Glutamatergic neuron (in vitro differentiated cells): ENCODE data around the gene PRKAA1. TPM values are rescaled to one million over a fixed set of nuclear protein-coding genes. Genes with fewer than 3 reads are reported as not detected.

ENCODE experiments used
- DNase-seq: peaks from one replicate; pipeline ENCODE4 v3.0.0; 2022
- H3K27ac Mint-ChIP-seq: one replicate; pipeline ENCODE4 v1.8.0; 2020; ENCODE audit warnings: mild to moderate bottlenecking, mixed read lengths, inconsistent platforms; ENCODE audit not compliant: unreplicated experiment
- H3K27me3 Mint-ChIP-seq: one replicate; pipeline ENCODE4 v1.8.0; 2020; ENCODE audit warnings: mild to moderate bottlenecking, moderate library complexity, mixed read lengths, inconsistent platforms; ENCODE audit not compliant: unreplicated experiment
- H3K36me3 Mint-ChIP-seq: one replicate; pipeline ENCODE4 v1.8.0; 2020; ENCODE audit warnings: mild to moderate bottlenecking, mixed read lengths, inconsistent platforms; ENCODE audit not compliant: unreplicated experiment
- H3K4me1 Mint-ChIP-seq: one replicate; pipeline ENCODE4 v1.8.0; 2020; ENCODE audit warnings: mild to moderate bottlenecking, low read depth, mixed read lengths, inconsistent platforms; ENCODE audit not compliant: unreplicated experiment
- H3K4me3 Mint-ChIP-seq: one replicate; pipeline ENCODE4 v1.8.0; 2020; ENCODE audit warnings: mild to moderate bottlenecking, mixed read lengths, inconsistent platforms; ENCODE audit not compliant: unreplicated experiment
- H3K9me3 Mint-ChIP-seq: one replicate; pipeline ENCODE4 v1.8.0; 2020; ENCODE audit warnings: mild to moderate bottlenecking, moderate library complexity, mixed read lengths, inconsistent platforms; ENCODE audit not compliant: unreplicated experiment
- CTCF ChIP-seq: fragments of 200-600 bp; sonication (generic); IDR thresholded peaks from one replicate; pipeline ENCODE4 v1.5.0; 2021; ENCODE audit not compliant: partially characterized antibody, unreplicated experiment
- total RNA-seq: library from RNA; stranded (reverse); fragmentation: NEBNext Ultra II Directional; extraction: Animal tissue kit (Norgen Biotek cat#: 25700); gene quantifications from one replicate; pipeline ENCODE4 v1.2.1, GENCODE V29; 2021; ENCODE audit not compliant: unreplicated experiment

PRKAA1 gene
- total RNA-seq, 1 donor from 2014 or later: 49.0 TPM

DNA sequence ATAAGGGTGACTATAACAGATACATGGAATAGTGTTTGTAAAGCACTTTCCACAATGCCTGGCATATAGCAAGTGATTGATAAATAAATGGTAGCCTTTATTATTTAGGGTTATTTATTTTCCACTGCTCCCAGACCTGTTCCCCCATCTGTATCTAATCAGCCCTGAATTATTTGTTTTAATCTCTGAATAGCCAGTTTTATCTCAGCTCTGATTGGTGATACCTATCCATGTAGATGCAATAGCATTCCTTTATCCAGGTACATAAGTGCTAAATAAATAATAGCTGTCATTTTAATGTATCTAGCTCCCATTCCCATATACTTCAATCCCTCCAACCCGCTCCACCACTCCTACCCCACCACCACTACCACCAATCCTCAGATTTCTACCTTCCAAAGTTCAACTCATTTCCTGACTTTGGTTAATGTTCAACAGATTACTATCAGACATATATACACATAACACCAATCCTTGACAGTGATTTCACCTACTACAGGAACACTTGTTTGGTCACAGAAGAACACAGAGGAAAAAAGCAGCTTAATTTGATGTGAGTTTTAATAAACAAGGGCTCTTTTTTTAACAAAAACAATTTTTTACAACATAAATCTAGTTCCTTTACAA is 14.0 kb downstream of the PRKAA1 start:
- H3K4me3 Mint-ChIP-seq: no peak overlapping the region
- peaks cover 19% of the 10 kb centered on the region for H3K36me3 Mint-ChIP-seq
- H3K4me1 Mint-ChIP-seq: no peaks in the 10 kb centered on the region
- H3K9me3 Mint-ChIP-seq: peaks cover 3% of the 10 kb centered on the region
- H3K27ac Mint-ChIP-seq: no peak overlapping the region
- DNase-seq: no peak
- TF ChIP-seq CTCF: no peak
- peaks cover 2% of the 10 kb centered on the region for H3K27me3 Mint-ChIP-seq

- Mint-ChIP-seq H3K9me3 (peaks cover 1% of the 10 kb centered on the region), H3K4me3 (no peak overlapping the region), H3K36me3 (peaks cover 9% of the 10 kb centered on the region), H3K4me1 (no peaks in the 10 kb centered on the region), H3K27ac (no peak overlapping the region), H3K27me3 (peaks cover 2% of the 10 kb centered on the region)
- DNase-seq: no peak
- TF ChIP-seq CTCF: no peak
Measured at GRCh38 chr5:40781843-40782409, 16.2 kb downstream of the PRKAA1 start.

DNA sequence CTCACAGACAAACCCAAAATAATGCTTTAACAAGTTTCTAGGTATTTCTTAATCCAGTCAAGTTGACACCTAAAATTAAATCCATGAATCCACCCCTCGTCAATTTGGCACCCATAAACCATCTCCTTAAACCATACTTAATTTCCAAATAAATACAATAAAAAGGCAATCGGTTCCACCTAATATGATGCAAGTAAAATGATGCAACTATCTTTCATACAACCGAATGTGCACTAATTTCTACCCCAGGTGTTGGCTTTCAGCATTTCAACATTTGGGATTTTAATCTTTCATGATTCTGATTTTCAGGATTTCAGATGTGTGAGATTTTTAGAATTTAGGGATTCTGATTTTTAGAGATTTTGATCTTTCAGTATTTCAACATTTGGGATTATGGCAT is 17.3 kb downstream of the PRKAA1 start:
- TF ChIP-seq CTCF: no peak
- Mint-ChIP-seq H3K9me3 (peaks cover 1% of the 10 kb centered on the region), H3K27me3 (peaks cover 2% of the 10 kb centered on the region), H3K27ac (no peak overlapping the region), H3K36me3 (peaks cover 4% of the 10 kb centered on the region), H3K4me3 (no peak overlapping the region), H3K4me1 (peaks cover 2% of the 10 kb centered on the region)
- DNase-seq: no peak

DNA sequence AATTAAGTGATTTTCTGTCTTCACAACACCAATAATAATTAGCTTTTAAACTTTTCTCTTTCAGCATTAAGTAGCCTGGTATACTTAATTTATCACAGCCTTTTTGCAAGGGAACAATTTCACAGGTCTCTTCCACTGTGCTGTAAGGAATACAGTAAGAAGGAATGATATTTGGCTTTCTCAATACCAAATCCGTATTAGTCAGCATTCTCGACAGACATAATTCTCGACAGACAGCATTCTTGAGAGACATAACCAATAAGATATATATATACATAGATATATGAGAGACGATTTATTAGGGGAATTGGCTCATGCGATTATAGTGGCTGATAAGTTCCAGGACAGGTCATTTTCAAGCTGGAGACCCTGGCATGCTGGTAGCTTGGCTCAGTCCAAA is 18.0 kb downstream of the PRKAA1 start:
- DNase-seq: no peak
- Mint-ChIP-seq H3K27ac (no peak overlapping the region), H3K4me1 (peaks cover 2% of the 10 kb centered on the region), H3K4me3 (no peak overlapping the region), H3K36me3 (no peaks in the 10 kb centered on the region), H3K9me3 (peaks cover 1% of the 10 kb centered on the region), H3K27me3 (no peaks in the 10 kb centered on the region)
- TF ChIP-seq CTCF: no peak

GRCh38 chr5:40779561-40779960 is 18.6 kb downstream of the PRKAA1 start:
- H3K27me3 Mint-ChIP-seq: no peaks in the 10 kb centered on the region
- H3K4me3 Mint-ChIP-seq: no peak overlapping the region
- H3K36me3 Mint-ChIP-seq: no peaks in the 10 kb centered on the region
- peaks cover 1% of the 10 kb centered on the region for H3K9me3 Mint-ChIP-seq
- TF ChIP-seq CTCF: no peak
- peaks cover 2% of the 10 kb centered on the region for H3K4me1 Mint-ChIP-seq
- DNase-seq: no peak
- H3K27ac Mint-ChIP-seq: no peak overlapping the region
